ENCODE data around the gene HNF4A. TPM values are rescaled to one million over a fixed set of nuclear protein-coding genes. Genes with fewer than 3 reads are reported as not detected.

HNF4A gene
- polyA plus RNA-seq, 1 of the 3 experiments (the other 2 are of a cell fraction) = not detected

DNA sequence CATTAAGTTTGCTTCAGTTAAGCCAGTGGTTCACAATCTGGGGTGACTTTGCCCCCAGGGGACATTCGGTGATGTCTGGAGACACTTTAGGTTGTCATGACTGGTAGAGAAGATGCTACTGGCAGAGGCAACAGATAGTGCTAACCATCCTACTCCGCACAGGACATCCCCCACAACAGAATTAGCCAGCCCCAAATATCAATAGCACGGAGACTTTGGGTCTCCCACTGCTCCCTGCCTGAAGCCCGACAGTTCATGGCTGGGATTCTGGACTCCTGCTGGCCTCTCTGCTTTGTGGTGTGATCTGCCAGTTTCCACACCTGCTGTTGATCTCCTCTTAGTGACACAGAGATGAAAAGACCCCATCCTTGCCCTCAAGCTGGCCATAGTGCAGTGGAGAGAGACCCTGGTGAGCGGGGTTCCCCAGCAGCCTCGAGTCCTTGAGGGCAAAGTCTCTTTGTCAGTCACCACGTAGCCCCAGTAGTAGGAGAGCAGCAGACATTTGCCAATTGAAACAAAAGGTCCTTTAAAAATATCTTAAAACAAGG is 95.5 kb downstream of the HNF4A start:
- Histone ChIP-seq H3K27ac (ENCODE audit: low read depth in 2 of 2, low read length in 1 of 2) (no peak overlapping the region), H3K9me3 (no peaks in the 10 kb centered on the region), H3F3A (replicated peaks; ENCODE audit: insufficient read depth) (no peaks in the 10 kb centered on the region), H4K20me1 (ENCODE audit: insufficient read depth) (no peaks in the 10 kb centered on the region), H3K9me2 (no peaks in the 10 kb centered on the region), H3K79me2 (ENCODE audit: insufficient read depth) (no peaks in the 10 kb centered on the region), H3K4me3 (ENCODE audit: low read depth in 2 of 2, low read length in 1 of 2) (no peak overlapping the region), H3K36me3 (replicated peaks in 1 of 2; ENCODE audit: control insufficient read depth in 1 of 2, insufficient read depth in 2 of 2, low read length in 1 of 2) (no peaks in the 10 kb centered on the region), H2AFZ (ENCODE audit: low read depth) (no peak overlapping the region), H3K4me1 (ENCODE audit: control insufficient read depth in 1 of 2, insufficient read depth in 2 of 2, low read depth in 1 of 2, low read length in 1 of 2) (no peaks in the 10 kb centered on the region), H3K9ac (no peak overlapping the region), H3K4me2 (no peak overlapping the region), H3K27me3 (ENCODE audit: insufficient read depth) (no peaks in the 10 kb centered on the region)
- CTCF ChIA-PET = interaction anchor here (2.1 kb wide), 1 partner anchor 66 kb away, joined by 6 read pairs; no protein-coding TSS in a partner anchor
- WGBS (ENCODE audit: low lambda C conversion rate) = 48% methylated on average over 3 of the region's 7 CpGs
- DNase-seq = no peak
- POLR2A ChIA-PET = no interaction called here
- TF ChIP-seq TEAD4 (IDR thresholded peaks at IDR 0.05; ENCODE audit: borderline replicate concordance, insufficient read depth) (no peak), MXI1 (IDR thresholded peaks at IDR 0.05; ENCODE audit: low read depth, low read length) (no peak), FOXM1 (IDR thresholded peaks at IDR 0.05; ENCODE audit: low read depth) (no peak), TCF12 (IDR thresholded peaks at IDR 0.05) (no peak), NRF1 (IDR thresholded peaks at IDR 0.05; ENCODE audit: low read depth, low read length) (no peak), ELF1 (IDR thresholded peaks at IDR 0.05) (no peak), GATA2 (CRISPR knock-in tag; IDR thresholded peaks at IDR 0.05) (no peak), FOSL2 (IDR thresholded peaks at IDR 0.05; ENCODE audit: borderline replicate concordance, low read depth) (no peak), GABPA (IDR thresholded peaks at IDR 0.05; ENCODE audit: low read depth) (no peak), EP300 (IDR thresholded peaks at IDR 0.05; ENCODE audit: borderline replicate concordance in 1 of 2, low read depth in 1 of 2, low read length in 1 of 2) (no peak), USF2 (IDR thresholded peaks at IDR 0.05; ENCODE audit: borderline replicate concordance, low read depth, low read length) (no peak), TAF1 (IDR thresholded peaks at IDR 0.05; ENCODE audit: borderline replicate concordance, low read depth, low read length) (no peak), SMC3 (IDR thresholded peaks at IDR 0.05; ENCODE audit: low read depth, low read length) (no peak), EZH2phosphoT487 (IDR thresholded peaks at IDR 0.05; ENCODE audit: borderline replicate concordance, low read depth) (no peak), SIN3A (IDR thresholded peaks at IDR 0.05; ENCODE audit: borderline replicate concordance, low read depth, low read length) (no peak), YY1 (IDR thresholded peaks at IDR 0.05; ENCODE audit: low read depth) (no peak), FOXJ3 (CRISPR knock-in tag; IDR thresholded peaks at IDR 0.05) (no peak), MEF2A (IDR thresholded peaks at IDR 0.05; ENCODE audit: borderline replicate concordance, low read depth) (no peak), IRF3 (IDR thresholded peaks at IDR 0.05; ENCODE audit: low read depth, low read length) (no peak), RCOR1 (IDR thresholded peaks at IDR 0.05; ENCODE audit: low read length) (no peak)
